ENCODE data around the gene SPNS3.

SPNS3 gene

GRCh38 chr17:4440690-4441686 is 7.2 kb downstream of the SPNS3 start:
- no peak overlapping the region for H3K4me3 ChIP-seq (ENCODE audit: low read depth, low read length)
- no peak for TF ChIP-seq CTCF (IDR thresholded peaks at IDR 0.05; ENCODE audit: borderline replicate concordance, insufficient read depth, low read depth, low read length)

- H3K4me3 ChIP-seq (ENCODE audit: low read depth, low read length) = no peak overlapping the region
- TF ChIP-seq CTCF (IDR thresholded peaks at IDR 0.05; ENCODE audit: borderline replicate concordance, insufficient read depth, low read depth, low read length) = no peak
Measured at GRCh38 chr17:4442582-4442981, 8.8 kb downstream of the SPNS3 start.

DNA sequence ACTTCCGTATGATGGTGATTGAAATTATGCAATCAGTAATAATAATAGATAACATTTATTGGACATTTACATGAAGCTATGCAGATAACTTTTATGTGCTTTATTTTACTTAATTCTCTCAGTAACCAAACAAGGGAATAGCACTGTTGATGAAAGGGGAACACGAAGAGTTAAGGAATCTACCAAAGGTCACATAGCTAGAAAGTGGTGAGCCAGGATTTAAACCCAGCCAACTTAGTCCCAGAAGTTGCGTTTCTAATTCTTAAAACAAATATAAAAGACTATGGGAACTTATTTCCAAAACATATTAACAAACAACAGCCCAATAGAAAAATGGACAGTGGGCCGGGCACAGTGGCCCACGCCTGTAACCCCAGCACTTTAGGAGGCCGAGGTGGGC is 9.7 kb downstream of the SPNS3 start:
- TF ChIP-seq CTCF (IDR thresholded peaks at IDR 0.05; ENCODE audit: borderline replicate concordance, insufficient read depth, low read depth, low read length) = no peak
- no peak overlapping the region for H3K4me3 ChIP-seq (ENCODE audit: low read depth, low read length)

- no peak overlapping the region for H3K4me3 ChIP-seq (ENCODE audit: low read depth, low read length)
- TF ChIP-seq CTCF (IDR thresholded peaks at IDR 0.05; ENCODE audit: borderline replicate concordance, insufficient read depth, low read depth, low read length) = no peak
Measured at GRCh38 chr17:4444782-4445473, 11.2 kb downstream of the SPNS3 start.

GRCh38 chr17:4445731-4446130 is 12.0 kb downstream of the SPNS3 start:
- no peak for TF ChIP-seq CTCF (IDR thresholded peaks at IDR 0.05; ENCODE audit: borderline replicate concordance, insufficient read depth, low read depth, low read length)
- no peak overlapping the region for H3K4me3 ChIP-seq (ENCODE audit: low read depth, low read length)

- TF ChIP-seq CTCF (IDR thresholded peaks at IDR 0.05; ENCODE audit: borderline replicate concordance, insufficient read depth, low read depth, low read length) = no peak
- no peak overlapping the region for H3K4me3 ChIP-seq (ENCODE audit: low read depth, low read length)
Measured at GRCh38 chr17:4446326-4447071, 12.8 kb downstream of the SPNS3 start.
